Right ventricle myocardium inferior (tissue), 1 donor: Measurements from ENCODE around the gene ZNF428. TPM values are rescaled to one million over a fixed set of nuclear protein-coding genes. Genes with fewer than 3 reads are reported as not detected.

ENCODE experiments used
- total RNA-seq: library from RNA; stranded (reverse); fragmentation: NEBNext Ultra II Directional; extraction: Animal tissue kit (Norgen Biotek cat#: 25700); gene quantifications from one replicate; pipeline ENCODE4 v1.2.1, GENCODE V29; 2021
- donor health status: DM: no; HTN: yes; CAD: no; lungs with severe emphysema.

ZNF428 gene
- total RNA-seq, 1 donor from 2014 or later, result 32.9 TPM

Other genes with a start within 250 kb of the ZNF428 start
- gene TEX101, start 204.7 kb downstream of the ZNF428 start, total RNA-seq, result not detected
- 0.19 TPM for gene LYPD3, start 154.0 kb downstream of the ZNF428 start, total RNA-seq
- gene PHLDB3, start 114.9 kb downstream of the ZNF428 start, total RNA-seq, result 5.7 TPM
- gene ETHE1, start 92.4 kb downstream of the ZNF428 start, total RNA-seq, result 15.2 TPM
- gene ZNF575, start 86.4 kb downstream of the ZNF428 start, total RNA-seq, result 1.8 TPM
- 12.2 TPM for gene XRCC1, start 44.1 kb downstream of the ZNF428 start, total RNA-seq
- gene PINLYP, start 43.8 kb downstream of the ZNF428 start, total RNA-seq, result 2.2 TPM
- 16.2 TPM for gene IRGQ, start 23.5 kb downstream of the ZNF428 start, total RNA-seq
- gene ZNF576, start 23.0 kb downstream of the ZNF428 start, total RNA-seq, result 9.3 TPM
- gene SRRM5, start 7.5 kb downstream of the ZNF428 start, total RNA-seq, result 0.16 TPM
- gene CADM4, start 20.2 kb upstream of the ZNF428 start, total RNA-seq, result 9.7 TPM
- 3.8 TPM for gene PLAUR, start 50.5 kb upstream of the ZNF428 start, total RNA-seq
- not detected for gene IRGC, start 96.4 kb upstream of the ZNF428 start, total RNA-seq
- gene SMG9, start 135.3 kb upstream of the ZNF428 start, total RNA-seq, result 15.7 TPM
- 0.41 TPM for gene KCNN4, start 161.3 kb upstream of the ZNF428 start, total RNA-seq
- gene LYPD5, start 182.8 kb upstream of the ZNF428 start, total RNA-seq, result 0.92 TPM
- gene ZNF283, start 207.7 kb upstream of the ZNF428 start, total RNA-seq, result 11.1 TPM